Fibroblast of the aortic adventitia (primary cell): Measurements from ENCODE around the gene PROM2. TPM values are rescaled to one million over a fixed set of nuclear protein-coding genes. Genes with fewer than 3 reads are reported as not detected.
"Not testable (repeated sequence)": the region's sequence is repeated elsewhere in the genome, so short reads cannot be mapped to it uniquely, and the experiment has no call there.

Source experiments
- DNase-seq: peaks from one replicate; pipeline ENCODE4 v3.0.0-alpha.2; 2010; ENCODE audit warnings: low read depth
- H3K4me3 ChIP-seq: 2 replicates; pipeline ENCODE4 v1.5.1; 2011; ENCODE audit warnings: low read depth, mild to moderate bottlenecking, control low read depth, low read length, moderate library complexity
- total RNA-seq: library from RNA; depleted of rRNA; stranded (reverse); fragments of >200 nt; gene quantifications from 2 replicates; pipeline ENCODE4 v1.2.3, GENCODE V29; 2012; ENCODE audit warnings: low replicate concordance
- TF ChIP-seq, protein P1 (sequence below): IDR thresholded peaks from 2 replicates; pipeline ENCODE4 v1.5.1; 2011; ENCODE audit warnings: mild to moderate bottlenecking, low read length, control low read depth, inconsistent platforms; ENCODE audit not compliant: insufficient read depth

The PROM2 gene
- total RNA-seq, 1 donor = 0.18 TPM

DNA sequence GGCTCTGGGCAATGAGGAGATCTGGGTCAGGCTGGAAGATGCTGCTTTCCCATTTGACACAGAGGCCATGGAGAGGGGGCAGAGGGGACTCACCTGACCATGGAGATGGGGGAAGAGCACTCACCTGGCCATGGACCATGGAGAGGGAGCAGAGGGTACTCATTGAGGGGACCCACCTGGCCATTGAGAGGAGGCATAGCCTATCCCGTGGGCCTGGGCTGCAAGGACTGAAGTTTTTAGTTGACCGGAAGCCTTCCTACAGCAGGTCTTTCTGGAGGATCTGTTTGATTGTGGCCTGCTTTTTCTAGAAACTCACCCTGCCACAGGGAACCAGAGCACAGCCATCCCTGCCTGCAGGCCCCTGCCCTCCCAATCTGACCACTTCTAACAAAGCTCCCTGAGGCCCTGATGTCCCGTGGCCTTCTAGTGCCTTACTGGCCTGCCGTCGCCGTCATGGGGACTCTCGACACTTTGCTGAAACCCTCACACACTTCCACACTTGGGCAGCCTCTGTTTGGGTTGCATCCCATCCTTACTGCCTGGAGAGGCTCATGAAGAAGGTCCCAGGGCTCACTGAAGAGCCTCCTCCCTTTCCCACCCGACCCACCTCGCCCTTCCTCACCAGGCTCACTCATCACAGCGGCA, 5.1 kb upstream of the PROM2 start:
- TF ChIP-seq, protein P1, sequence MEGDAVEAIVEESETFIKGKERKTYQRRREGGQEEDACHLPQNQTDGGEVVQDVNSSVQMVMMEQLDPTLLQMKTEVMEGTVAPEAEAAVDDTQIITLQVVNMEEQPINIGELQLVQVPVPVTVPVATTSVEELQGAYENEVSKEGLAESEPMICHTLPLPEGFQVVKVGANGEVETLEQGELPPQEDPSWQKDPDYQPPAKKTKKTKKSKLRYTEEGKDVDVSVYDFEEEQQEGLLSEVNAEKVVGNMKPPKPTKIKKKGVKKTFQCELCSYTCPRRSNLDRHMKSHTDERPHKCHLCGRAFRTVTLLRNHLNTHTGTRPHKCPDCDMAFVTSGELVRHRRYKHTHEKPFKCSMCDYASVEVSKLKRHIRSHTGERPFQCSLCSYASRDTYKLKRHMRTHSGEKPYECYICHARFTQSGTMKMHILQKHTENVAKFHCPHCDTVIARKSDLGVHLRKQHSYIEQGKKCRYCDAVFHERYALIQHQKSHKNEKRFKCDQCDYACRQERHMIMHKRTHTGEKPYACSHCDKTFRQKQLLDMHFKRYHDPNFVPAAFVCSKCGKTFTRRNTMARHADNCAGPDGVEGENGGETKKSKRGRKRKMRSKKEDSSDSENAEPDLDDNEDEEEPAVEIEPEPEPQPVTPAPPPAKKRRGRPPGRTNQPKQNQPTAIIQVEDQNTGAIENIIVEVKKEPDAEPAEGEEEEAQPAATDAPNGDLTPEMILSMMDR = no peak
- no peak for DNase-seq

DNA sequence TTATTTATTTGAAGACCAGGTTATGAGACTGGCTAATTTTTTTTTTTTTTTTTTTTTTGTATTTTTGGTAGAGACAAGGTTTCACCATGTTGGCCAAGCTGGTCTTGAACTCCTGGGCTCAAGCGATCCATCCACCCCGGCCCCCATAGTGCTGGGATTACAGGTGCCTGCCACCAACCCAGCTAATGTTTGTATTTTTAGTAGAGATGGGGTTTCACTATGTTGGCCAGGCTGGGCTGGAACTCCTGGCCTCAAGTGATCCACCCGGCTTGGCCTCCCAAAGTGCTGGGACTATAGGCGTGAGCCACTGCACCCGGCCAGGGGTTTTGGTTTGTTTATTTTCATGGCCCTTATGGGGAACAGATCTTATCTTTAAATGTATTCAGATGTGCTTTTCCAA, 4.5 kb upstream of the PROM2 start:
- DNase-seq, H3K4me3 ChIP-seq: not testable (repeated sequence)

More for the DNA sequence above, 5.1 kb upstream of the PROM2 start:
- H3K4me3 ChIP-seq = no peak overlapping the region

DNA sequence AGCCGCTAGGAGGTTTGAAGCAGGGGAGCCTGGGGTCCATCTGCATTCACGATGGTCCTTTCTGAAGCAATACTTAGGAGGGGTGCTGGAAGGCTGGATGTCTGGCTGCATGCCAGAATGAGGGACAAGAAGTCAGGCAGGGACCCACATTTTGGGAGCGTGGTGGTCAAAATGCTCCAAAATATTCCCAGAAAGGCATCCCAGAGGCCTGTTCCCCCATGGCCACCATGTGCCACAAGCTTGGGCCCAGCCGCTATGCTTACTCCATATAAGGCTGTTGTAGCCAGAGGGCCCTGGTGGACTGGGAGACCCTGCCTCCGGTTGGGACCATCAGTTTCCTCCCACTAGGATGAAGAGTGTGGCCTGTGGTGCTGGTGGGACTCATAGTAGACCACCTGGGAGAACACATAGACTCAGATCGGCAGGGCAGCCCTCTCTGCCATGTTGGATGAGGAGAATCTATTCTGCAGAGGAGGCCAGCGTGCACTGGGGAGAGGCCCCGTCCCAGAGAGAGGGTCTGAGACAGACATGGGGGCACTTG, 3.6 kb upstream of the PROM2 start:
- TF ChIP-seq, protein P1 = no peak
- no peak for DNase-seq

DNA sequence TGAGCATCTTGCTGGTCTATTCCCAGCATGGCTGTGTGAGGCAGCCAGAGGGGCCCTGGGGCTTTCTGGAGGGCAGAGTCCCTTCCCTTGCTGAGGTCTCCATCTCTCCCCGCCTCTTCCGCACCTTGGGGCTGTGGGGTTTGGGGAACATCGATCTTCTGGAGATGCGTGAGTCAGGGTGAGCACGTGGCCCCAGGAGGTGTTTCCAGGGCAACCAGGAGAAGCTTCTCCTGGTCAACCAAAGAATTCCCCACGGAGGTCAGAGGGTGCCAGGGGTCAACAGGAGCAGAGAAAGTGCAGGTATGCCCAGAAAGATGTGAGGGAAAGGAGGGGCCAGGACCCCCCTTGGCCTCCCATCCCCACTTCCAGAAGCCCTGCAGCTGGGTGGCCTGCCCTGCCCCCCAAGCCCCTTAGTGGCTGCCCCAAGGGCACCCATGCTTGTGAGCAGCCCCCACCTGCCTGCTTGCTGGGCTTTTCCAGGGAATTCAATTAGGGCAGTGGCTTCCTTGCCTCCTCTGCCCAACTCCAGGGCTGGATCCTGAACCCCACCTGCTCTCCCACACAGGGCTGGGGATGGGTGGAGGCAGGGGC, 2.8 kb upstream of the PROM2 start:
- TF ChIP-seq, protein P1 = no peak
- no peak overlapping the region for H3K4me3 ChIP-seq
- DNase-seq = no peak

More for the DNA sequence above, 3.6 kb upstream of the PROM2 start:
- no peak overlapping the region for H3K4me3 ChIP-seq

DNA sequence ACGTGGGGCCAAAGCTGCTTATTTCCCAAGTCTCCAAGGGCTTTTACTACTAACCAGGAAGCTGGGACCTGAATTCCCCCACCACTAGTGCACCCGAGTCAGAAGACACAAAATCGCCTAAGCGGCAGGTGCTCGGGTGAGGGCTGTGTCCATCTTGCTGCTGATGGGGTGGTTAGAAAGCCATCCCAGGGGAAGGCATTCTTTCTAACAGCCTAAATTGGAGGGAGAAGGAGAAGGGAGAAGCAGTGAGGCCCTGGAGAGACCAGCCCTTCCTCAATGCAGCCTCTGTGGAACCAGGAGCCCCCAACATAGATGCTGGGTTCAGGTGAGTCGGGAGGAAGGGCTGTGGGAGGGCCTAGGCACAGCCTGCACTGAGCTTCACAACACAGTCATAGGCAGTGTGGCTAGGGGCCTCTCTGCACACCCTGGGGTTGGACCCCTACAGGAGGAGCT, 1.9 kb upstream of the PROM2 start:
- no peak overlapping the region for H3K4me3 ChIP-seq
- no peak for DNase-seq
- TF ChIP-seq, protein P1 = no peak

DNA sequence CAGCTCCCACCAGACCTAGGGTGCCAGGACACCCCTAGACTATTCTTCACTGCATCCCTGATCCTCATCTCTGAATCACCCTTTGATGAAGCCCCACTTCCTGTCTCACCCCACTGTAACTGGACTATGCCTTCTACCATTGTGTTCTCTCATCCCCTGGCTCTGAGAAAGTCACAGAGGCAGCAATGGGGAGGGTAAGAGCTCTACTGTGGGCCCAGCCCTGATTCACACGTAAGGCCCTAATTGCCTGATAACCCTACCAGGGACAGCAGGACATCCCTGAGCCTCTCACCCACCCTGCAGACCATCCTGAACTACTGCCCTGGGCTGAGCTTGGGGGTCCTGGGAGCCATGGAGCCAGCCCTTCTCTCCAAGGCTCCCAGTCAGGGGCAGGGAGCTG, 1.5 kb upstream of the PROM2 start:
- no peak overlapping the region for H3K4me3 ChIP-seq
- DNase-seq = no peak
- TF ChIP-seq, protein P1 = no peak

DNA sequence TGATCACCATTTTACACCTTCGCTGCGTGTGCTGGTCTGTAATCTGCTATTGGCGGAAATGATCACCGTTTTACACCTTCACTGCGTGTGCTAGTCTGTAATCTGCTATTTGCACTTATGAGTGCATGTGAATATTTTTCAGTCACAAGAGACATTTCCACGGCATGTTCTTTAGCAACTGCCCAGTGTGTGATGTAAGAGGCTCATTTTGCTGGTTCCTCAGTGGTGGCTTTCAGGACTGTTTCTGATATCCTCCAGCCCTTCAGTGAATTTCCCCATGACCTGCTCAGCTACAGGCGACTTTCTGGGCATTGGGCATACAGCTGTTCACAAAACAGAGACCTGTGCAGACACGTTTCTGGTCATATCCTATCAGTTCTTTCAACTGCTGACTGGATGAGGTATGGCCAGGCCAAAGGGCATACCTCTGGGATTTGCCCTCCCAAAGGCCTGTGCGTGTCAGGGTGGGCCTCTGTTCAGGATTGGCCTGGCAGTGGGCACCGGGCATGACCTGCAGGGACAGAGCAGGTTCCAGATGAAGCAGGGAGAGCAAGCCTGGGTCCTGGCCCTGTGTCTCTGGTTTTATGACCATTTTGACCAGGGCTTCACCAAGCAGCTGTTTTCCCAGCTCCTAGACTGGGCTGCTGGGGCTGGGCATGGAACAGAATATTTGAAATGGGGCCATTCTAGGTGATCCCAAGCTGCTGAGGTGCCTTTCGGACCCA, 521 bp upstream of the PROM2 start:
- DNase-seq = no peak
- TF ChIP-seq, protein P1 = no peak
- no peak overlapping the region for H3K4me3 ChIP-seq
